Body of pancreas (tissue), 4 donors: ENCODE data around the gene KLHL10. TPM values are rescaled to one million over a fixed set of nuclear protein-coding genes. Genes with fewer than 3 reads are reported as not detected.

Source experiments
- ATAC-seq: fragments of 150-250 bp; one replicate; pipeline ENCODE4 v1.9.1; 2016
- DNase-seq, 4 donors: peaks; one replicate each; pipeline ENCODE4 v3.0.0-alpha.2; 2019
- H3K27ac ChIP-seq, 4 donors: fragments of 200-600 bp; sonication (generic); 1 replicate in 3 of 4; 2 replicates in 1 of 4; pipeline versions ENCODE4 v1.5.1 to v1.6.1; 2016 to 2019; ENCODE audit warnings: mild to moderate bottlenecking in 1 of 4, mixed read lengths in 1 of 4, moderate library complexity in 1 of 4
- H3K27me3 ChIP-seq, 2 donors: fragments of 200-600 bp; sonication (generic); one replicate each; pipeline ENCODE4 v1.6.0; 2016; ENCODE audit warnings: mild to moderate bottlenecking in 1 of 2
- H3K36me3 ChIP-seq, 2 donors: fragments of 200-600 bp; sonication (generic); replicated peaks in 1 of 2; 2 replicates each; pipeline ENCODE4 v1.5.1; 2016; ENCODE audit warnings: low read depth in 2 of 2; ENCODE audit not compliant: insufficient read depth in 1 of 2
- H3K4me1 ChIP-seq: fragments of 200-600 bp; sonication (generic); one replicate; pipeline ENCODE4 v1.6.0; 2016
- H3K4me3 ChIP-seq, 2 donors: fragments of 200-600 bp; sonication (generic); 1 replicate in 1 of 2; 2 replicates in 1 of 2; pipeline ENCODE4 v1.5.1; 2016 to 2019
- H3K9me3 ChIP-seq, 3 donors: fragments of 200-600 bp; sonication (generic); 1 replicate in 2 of 3; 2 replicates in 1 of 3; pipeline ENCODE4 v1.5.1; 2016
- POLR2A ChIP-seq, 3 donors: fragments of 450-650 bp; IDR thresholded peaks; one replicate each; pipeline ENCODE4 v1.6.1; 2016; ENCODE audit warnings: antibody characterized with exemption in 3 of 3, mild to moderate bottlenecking in 2 of 3
- WGBS, 2 donors: methylation state at CpG; one replicate each; pipeline ENCODE4 v1.1.5; 2017; 5-methylcytosine and 5-hydroxymethylcytosine counted together
- intact Hi-C: fragments of 100-400 bp; cut with DNase I; formaldehyde crosslinking; loops from one replicate; pipeline ENCODE4 v1.15.1; 2023
- total RNA-seq, 2 donors: library from RNA; depleted of rRNA; stranded (reverse); fragments of >200 nt; gene quantifications; one replicate each; pipeline ENCODE4 v1.1.0, GENCODE V29; 2016
- TF ChIP-seq, protein P1 (sequence below), 7 experiments: fragments of 450-650 bp in 4 of 7; fragments of 200-600 bp in 3 of 7; sonication (generic) in 3 of 7; IDR thresholded peaks; one replicate each; pipeline ENCODE4 v1.5.1; 2016 to 2019; ENCODE audit warnings: antibody characterized with exemption in 7 of 7

Gene KLHL10
- total RNA-seq, 2 donors from 2014 or later = not detected

DNA sequence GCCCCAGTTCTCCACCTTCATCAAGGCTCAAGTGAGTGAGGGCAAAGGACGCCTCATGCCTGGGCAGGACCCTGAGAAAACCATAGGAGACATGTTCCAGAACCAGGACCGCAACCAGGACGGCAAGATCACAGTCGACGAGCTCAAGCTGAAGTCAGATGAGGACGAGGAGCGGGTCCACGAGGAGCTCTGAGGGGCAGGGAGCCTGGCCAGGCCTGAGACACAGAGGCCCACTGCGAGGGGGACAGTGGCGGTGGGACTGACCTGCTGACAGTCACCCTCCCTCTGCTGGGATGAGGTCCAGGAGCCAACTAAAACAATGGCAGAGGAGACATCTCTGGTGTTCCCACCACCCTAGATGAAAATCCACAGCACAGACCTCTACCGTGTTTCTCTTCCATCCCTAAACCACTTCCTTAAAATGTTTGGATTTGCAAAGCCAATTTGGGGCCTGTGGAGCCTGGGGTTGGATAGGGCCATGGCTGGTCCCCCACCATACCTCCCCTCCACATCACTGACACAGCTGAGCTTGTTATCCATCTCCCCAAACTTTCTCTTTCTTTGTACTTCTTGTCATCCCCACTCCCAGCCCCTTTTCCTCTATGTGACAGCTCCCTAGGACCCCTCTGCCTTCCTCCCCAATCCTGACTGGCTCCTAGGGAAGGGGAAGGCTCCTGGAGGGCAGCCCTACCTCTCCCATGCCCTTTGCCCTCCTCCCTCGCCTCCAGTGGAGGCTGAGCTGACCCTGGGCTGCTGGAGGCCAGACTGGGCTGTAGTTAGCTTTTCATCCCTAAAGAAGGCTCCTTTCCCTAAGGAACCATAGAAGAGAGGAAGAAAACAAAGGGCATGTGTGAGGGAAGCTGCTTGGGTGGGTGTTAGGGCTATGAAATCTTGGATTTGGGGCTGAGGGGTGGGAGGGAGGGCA lies 15.1 kb upstream of the KLHL10 start:
- WGBS, 2 donors = 63 to 72% methylated on average over 10 to 12 of the region's 12 CpGs
- no peaks in the 10 kb centered on the region for H3K36me3 ChIP-seq
- intact Hi-C loops = no loop called here

DNA sequence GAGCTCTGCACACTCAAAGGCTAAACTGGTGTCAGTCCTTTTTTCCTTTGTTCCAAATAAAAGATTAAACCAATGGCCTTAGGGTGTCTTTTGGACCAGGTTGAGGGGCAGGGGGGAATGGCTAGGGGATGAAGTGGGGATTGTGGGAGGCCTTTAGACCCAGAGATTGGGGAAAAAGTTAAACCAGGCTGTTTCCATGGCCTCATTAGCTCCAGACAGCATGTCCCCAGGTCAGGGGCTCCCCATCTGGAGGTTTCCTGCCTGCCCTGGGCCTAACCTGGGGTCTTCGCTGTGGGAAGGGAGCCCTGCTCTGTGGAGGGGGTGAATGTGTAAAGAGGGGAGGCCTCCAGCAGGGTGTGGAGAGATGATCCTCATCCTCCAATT lies 14.5 kb upstream of the KLHL10 start:
- H3K4me1 ChIP-seq = no peaks in the 10 kb centered on the region
- no peak for ATAC-seq
- no peaks in the 10 kb centered on the region for H3K9me3 ChIP-seq
- WGBS, 2 donors = 83 to 94% methylated on average over 1 of the region's 1 CpG
- no peak for TF ChIP-seq POLR2A (IDR thresholded peaks at IDR 0.05)
- TF ChIP-seq, protein P1, sequence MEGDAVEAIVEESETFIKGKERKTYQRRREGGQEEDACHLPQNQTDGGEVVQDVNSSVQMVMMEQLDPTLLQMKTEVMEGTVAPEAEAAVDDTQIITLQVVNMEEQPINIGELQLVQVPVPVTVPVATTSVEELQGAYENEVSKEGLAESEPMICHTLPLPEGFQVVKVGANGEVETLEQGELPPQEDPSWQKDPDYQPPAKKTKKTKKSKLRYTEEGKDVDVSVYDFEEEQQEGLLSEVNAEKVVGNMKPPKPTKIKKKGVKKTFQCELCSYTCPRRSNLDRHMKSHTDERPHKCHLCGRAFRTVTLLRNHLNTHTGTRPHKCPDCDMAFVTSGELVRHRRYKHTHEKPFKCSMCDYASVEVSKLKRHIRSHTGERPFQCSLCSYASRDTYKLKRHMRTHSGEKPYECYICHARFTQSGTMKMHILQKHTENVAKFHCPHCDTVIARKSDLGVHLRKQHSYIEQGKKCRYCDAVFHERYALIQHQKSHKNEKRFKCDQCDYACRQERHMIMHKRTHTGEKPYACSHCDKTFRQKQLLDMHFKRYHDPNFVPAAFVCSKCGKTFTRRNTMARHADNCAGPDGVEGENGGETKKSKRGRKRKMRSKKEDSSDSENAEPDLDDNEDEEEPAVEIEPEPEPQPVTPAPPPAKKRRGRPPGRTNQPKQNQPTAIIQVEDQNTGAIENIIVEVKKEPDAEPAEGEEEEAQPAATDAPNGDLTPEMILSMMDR (IDR thresholded peaks at IDR 0.05) = no peak
- H3K27ac ChIP-seq = no peak overlapping the region
- no peak for DNase-seq
- H3K27me3 ChIP-seq = no peaks in the 10 kb centered on the region
- H3K36me3 ChIP-seq = no peaks in the 10 kb centered on the region
- no peak overlapping the region for H3K4me3 ChIP-seq
- intact Hi-C loops = no loop called here

More for the DNA sequence above, 15.1 kb upstream of the KLHL10 start:
- ATAC-seq (no peak), DNase-seq (no peak)
- H3K27ac ChIP-seq = no peak overlapping the region
- no peaks in the 10 kb centered on the region for H3K4me1 ChIP-seq
- no peaks in the 10 kb centered on the region for H3K27me3 ChIP-seq
- H3K4me3 ChIP-seq = no peak overlapping the region
- TF ChIP-seq, protein P1 (IDR thresholded peaks at IDR 0.05) = no peak
- no peak for TF ChIP-seq POLR2A (IDR thresholded peaks at IDR 0.05)
- H3K9me3 ChIP-seq = no peaks in the 10 kb centered on the region

DNA sequence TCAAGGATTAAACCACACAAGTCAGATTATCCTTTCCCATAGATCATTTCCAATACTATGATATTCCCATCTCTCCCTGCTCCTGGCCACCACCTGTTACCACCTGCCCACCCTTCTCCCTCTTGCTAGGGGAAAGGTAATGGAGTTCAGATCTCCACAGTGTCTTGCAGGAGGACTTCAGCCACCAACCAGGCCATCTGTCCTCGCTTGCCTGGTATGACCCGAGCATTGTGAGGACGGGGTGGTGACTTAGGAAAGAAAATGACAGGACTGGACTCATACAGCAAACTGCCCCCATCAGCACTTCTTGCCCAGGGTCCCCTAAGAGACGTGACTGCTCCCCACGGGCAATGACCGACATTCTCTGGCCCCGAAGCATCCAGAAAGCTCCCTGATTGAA lies 14.0 kb upstream of the KLHL10 start:
- Histone ChIP-seq H3K27ac (no peak overlapping the region), H3K4me1 (no peaks in the 10 kb centered on the region), H3K9me3 (no peaks in the 10 kb centered on the region), H3K27me3 (no peaks in the 10 kb centered on the region), H3K36me3 (no peaks in the 10 kb centered on the region), H3K4me3 (no peak overlapping the region)
- TF ChIP-seq POLR2A (IDR thresholded peaks at IDR 0.05) = no peak
- TF ChIP-seq, protein P1 (IDR thresholded peaks at IDR 0.05) = no peak
- intact Hi-C loops = no loop called here
- DNase-seq (no peak), ATAC-seq (no peak)
- 87 to 94% methylated on average over 7 of the region's 7 CpGs for WGBS, 2 donors

DNA sequence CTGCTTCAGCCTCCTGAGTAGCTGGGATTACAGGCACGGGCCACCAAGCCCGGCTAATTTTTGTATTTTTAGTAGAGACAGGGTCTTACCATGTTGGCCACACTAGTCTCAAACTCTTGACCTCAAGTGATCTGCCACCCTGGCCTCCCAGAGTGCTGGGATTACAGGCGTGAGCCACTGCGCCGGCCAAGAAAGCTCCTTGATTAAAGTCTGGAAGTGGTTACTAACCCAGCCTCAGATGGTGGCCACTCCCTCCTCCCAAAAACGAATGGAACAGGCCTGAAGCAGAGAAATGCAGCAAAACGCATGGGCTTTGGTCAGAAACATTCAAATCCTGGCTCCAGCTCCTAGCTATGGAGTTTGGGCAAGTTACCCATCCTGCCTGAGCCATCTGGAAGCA lies 13.5 kb upstream of the KLHL10 start:
- ATAC-seq (no peak), DNase-seq (no peak)
- Histone ChIP-seq H3K4me3 (no peak overlapping the region), H3K4me1 (no peaks in the 10 kb centered on the region), H3K27me3 (no peaks in the 10 kb centered on the region), H3K36me3 (no peaks in the 10 kb centered on the region), H3K27ac (no peak overlapping the region), H3K9me3 (no peaks in the 10 kb centered on the region)
- TF ChIP-seq POLR2A (IDR thresholded peaks at IDR 0.05) = no peak
- TF ChIP-seq, protein P1 (IDR thresholded peaks at IDR 0.05) = no peak
- 68 to 71% methylated on average over 3 to 7 of the region's 7 CpGs for WGBS, 2 donors
- intact Hi-C loops = no loop called here
